GM18861 (cell line): Measurements from ENCODE around the gene DLEC1.
"Not testable (repeated sequence)": the region's sequence is repeated elsewhere in the genome, so short reads cannot be mapped to it uniquely, and the experiment has no call there.

ENCODE experiments used
- ATAC-seq: cut with Tn5 transposase; IDR thresholded peaks from one replicate; pipeline ENCODE4 v1.9.1; 2021; ENCODE audit not compliant: unreplicated experiment

The DLEC1 gene

DNA sequence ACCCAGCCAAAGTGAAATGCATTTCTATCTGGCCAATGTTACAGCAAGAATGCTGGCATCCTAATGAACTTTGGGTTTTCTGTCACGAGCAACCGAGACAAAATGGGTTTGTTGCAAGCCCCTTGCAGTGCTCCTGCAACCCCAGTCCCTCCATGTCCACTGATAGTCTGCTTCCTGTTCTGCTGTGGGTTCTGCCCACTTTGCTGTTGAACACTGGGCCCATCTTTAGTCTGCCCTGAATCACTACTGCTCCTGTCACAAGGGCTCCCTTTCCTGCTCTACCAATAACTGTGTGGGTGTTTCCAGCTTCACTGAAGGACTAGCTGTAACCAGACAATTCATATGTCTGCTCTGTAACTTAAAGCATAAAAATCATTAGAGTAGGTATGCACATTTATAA lies 113.6 kb downstream of the DLEC1 start:
- no peak for ATAC-seq

DNA sequence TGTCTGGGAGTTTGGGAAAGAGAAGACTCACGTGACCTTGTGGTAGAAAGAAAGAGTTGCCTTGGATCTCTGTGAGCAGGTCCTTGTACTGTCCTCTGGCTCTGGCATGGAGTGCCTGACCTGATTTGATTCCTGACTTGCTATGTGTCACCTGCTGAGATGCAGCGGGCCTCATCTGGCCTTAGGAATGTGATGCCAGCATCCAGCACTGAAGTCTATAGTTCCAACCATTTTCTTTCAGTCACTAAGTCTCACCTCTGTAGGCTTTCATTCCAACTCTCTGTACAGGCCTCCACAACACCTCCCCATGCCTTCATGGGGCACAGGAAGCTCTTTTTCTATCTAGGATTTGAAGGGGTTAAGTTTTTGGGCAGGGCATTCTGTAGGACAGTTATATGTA lies 114.2 kb downstream of the DLEC1 start:
- ATAC-seq: no peak

DNA sequence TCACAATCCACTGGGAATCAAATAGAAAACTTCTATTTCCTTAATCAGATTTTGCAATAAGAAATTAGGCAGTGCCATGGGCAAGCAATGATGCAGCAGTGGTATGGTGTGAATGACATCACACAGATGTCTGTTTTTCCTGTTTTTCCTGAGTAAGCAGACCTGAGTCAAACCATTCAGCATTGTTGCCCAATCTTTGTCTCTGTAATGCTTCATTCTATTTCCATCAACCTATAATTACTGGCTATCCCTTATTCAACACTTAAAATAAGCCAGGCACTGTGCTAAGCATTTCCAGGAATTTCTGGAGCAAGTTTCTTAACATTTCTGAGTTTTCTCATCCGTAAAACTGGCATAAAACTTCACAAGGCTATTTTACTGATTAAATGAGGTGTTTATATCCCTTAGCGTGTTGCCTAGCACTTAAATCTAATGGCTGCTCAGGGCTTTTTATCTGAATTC lies 115.1 kb downstream of the DLEC1 start:
- ATAC-seq: no peak

DNA sequence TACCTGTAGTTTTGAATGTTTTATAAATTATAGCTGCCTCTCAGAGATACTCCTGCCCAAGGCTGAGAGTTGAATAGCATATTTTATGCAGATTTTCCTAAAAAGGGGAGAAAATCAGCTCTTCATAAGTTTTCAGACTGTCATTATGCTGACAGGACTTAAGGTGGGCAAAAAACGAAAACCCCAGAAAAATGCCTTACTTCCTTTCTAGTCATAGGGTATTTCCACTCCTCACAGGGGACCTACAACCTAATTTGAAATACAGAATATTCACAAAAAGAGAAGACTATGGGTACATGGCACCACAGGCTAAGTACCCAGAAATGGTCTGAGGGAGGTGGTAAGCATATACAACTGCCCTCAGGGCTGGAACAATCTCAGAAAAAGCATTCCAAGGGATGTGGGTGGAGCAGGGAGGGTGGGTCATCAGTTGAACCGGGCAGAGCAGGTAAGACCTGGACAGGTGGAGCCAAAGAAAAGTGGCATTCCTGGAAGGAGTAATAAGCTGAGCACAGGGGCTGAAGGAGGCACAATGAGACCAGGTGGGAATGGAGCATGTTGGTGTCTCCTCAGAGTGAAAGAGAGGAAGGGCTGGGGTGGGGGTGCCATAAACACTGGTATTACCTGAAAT lies 115.7 kb downstream of the DLEC1 start:
- ATAC-seq: no peak

DNA sequence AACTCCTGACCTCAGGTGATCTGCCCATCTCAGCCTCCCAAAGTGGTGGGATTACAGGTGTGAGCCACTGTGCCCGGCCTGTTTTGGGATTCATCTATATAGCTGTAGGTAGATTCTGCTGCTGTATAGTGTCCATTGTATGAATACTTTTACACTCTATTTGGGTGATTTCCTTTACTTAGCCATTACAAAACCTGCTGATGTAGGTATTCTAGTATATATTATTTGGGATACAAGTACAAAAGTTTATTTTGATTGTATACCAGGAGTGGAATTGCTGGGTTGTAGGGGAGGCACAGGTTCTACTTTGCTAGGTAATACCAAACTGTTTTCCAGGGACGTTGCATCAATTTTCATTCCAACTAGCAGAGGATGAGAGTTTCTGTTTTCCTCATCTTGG lies 116.8 kb downstream of the DLEC1 start:
- no peak for ATAC-seq

DNA sequence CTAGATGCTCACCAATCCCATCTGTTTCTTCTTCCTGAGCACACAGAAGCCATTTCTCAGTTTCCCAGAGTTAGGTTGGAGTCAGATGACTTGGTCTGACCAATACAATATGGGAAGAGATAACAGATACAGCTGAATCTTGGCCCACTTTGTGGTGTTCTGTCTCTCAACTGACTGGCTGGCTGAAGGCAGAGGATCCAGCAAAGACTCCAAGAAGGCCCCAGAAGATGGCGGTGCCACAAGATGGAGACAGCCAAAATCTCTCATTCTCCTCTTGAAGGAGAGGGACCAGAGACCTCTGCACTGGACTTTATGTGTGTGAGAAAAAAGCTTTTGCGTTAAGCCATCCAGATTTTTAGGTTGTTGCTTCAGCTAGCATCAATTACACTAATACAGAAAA lies 118.1 kb downstream of the DLEC1 start:
- no peak for ATAC-seq

DNA sequence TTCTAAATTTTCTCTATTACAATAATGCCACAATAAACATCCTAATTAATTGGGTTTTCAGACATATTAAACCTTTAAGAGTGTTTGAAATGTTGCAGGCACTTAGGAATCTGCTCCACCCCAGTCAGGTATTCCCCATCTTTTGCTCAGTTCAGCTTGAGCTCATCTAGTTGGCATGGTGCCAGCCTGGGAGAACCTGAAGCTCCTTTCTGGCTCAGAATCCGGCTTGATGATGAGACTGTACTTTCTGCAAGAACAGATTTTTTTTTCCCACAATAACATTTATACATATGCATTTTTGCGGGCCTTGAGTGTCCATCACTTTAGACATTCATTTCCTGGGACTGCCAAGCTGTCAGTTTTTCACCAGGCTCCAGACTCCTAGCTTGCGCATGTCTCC lies 118.6 kb downstream of the DLEC1 start:
- no peak for ATAC-seq

DNA sequence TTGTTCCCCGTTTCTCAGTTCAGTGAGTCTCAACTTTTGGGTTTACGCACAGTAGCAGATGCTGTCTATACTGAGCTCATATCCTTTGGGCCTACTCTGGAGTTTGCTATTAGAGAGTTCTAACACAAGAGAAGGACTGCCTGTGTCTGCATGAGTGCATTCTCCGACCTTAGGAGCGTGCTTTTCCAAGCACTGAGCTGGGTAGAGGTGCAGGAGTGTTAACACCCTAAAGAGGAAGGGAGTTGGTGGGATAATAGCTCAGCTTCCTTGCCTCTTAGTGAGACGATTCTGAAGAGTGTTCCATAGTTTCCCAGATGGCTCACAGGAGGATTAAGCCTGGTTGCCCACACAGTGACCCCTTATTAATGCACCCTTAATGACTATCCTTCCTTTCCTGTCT lies 119.5 kb downstream of the DLEC1 start:
- ATAC-seq: no peak

DNA sequence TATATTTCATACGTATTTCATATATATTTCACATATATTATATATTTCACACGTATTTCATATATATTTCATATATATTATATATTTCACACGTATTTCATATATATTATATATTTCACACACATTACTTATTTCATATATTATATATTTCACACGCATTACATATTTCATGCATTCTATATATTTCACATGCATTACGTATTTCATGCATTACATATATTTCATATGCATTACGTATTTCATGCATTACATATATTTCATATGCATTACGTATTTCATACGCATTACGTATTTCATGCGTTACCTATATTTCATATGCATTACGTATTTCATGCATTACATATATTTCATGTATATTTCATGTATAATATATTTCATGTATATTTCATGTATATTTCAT lies 121.7 kb downstream of the DLEC1 start:
- ATAC-seq: not testable (repeated sequence)

DNA sequence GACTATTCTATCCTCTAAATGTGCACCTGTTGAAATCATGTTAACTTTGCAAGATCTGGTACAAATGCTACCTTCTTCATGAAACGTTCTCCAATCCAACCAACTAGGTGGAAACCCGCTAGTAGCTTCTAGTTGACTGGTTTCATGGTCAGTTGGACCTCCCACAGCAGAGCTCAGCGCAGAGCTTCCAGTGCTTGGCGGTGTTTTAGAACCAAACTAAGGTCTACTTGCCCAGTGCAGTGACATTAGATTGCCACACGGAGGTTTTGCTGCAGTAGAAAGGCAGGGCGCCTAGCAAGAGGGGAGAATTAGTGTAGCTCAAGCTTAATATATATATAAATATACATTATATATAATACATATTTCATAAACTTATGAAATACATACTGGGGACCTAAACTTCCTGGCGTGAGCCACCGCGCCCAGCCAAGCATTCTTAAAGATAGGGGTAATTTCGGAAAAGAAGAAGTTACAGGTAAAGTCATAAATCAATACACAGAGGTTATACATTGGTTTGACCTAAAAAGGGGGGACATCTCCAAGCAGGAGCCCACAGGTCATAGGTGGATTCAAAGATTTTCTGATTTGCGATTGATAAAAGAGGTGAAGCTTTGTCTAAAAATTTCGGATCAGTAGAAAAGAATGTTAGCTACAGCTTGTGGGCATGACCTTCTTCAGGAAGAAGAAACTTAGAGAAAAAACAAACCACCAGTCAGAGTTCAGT lies 124.3 kb downstream of the DLEC1 start:
- ATAC-seq: no peak

DNA sequence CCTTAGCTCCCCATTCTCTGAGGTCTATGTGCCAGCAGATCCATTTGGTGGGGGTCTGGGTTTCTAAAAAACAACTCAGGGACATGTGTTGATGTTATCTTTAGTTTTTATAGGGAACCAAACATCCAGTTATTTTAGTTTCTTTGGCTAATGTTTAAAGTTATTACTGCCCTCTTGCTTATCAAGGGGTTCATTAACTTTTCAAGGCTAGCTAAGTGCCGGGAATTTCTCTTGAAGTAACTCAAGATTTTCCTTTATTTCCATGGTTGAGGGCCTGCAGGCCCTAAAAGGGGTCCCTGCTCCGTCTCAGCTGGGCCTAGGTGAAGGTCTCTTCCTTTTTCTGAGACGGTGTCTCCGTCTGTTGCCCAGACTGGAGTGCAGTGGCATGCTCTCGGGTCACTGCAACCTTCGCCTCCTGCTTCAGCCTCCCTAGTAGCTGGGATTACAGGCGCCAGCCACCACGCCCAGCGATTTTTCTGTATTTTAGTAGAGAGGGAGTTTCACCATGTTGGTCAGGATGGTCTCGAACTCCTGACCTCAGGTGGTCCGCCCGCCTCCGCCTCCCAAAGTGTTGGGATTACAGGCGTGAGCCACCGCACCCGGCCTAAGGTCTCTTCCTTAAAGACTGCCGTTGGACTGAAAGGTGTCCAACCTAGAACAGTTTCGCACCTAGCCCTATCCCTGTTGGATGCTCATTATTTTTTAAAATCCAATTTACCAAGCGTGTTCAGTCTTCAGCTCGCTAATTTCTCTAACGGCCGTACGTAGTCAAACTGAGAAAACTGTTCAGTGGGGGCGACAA lies 125.0 kb downstream of the DLEC1 start:
- ATAC-seq: no peak

DNA sequence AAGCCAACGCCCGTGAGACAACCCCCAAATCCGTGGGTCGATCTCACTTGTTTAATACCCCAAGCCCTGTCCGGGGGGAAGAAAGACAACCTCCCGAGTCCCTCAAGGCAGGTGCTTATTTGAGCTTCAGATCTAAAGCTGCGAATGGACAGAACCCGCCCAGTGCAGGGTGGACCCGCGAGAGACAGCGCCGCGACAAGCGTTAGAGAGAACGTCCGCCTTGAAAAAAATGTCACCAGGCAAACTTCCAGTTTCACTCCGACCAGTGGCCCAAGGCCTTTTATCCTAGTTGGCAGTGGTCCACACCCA lies 125.6 kb downstream of the DLEC1 start:
- no peak for ATAC-seq

DNA sequence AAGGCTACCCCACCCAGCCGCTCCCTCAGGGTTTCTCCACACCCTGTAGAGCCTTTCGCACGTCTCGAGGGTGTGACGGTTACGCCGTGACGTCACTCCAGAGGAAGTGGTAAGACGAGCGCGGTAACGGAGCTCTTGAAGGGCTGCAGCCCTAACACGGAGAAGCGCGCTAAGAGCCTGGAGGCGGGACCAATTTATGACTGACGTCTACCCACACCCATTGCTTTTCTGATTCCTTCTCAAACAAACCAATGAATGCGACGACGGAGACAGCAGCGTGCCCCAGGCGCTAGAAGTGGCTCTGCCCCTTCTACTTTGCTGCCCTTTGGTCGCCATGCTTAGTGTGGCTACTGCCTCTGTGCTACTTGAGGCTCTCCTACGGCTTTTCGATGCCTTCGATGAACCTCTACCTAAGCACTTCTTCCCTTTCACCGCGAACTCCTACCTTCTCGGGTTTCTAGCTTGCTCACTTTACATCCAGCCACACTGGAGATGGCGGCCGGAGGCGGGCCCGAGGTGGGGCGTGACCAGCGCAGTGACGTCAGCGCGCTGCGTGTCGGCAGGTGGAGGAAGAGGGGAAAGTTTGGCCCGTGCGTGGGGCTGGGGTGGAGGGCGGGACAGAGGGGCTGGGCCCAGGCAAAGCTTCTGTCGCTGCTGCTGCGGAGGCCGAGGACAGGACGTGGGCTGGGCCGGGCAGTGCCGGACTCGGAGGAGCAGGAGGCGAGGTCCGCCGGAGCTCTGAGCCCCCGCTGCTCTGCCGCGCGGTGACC lies 126.1 kb downstream of the DLEC1 start, which contains the start of gene OXSR1:
Gene OXSR1, plus strand, starts transcription at position 586 of the 770 bp plus-strand sequence. CDS start 340 bp downstream, outside the sequence.
- peak; percentile 91 for ATAC-seq

DNA sequence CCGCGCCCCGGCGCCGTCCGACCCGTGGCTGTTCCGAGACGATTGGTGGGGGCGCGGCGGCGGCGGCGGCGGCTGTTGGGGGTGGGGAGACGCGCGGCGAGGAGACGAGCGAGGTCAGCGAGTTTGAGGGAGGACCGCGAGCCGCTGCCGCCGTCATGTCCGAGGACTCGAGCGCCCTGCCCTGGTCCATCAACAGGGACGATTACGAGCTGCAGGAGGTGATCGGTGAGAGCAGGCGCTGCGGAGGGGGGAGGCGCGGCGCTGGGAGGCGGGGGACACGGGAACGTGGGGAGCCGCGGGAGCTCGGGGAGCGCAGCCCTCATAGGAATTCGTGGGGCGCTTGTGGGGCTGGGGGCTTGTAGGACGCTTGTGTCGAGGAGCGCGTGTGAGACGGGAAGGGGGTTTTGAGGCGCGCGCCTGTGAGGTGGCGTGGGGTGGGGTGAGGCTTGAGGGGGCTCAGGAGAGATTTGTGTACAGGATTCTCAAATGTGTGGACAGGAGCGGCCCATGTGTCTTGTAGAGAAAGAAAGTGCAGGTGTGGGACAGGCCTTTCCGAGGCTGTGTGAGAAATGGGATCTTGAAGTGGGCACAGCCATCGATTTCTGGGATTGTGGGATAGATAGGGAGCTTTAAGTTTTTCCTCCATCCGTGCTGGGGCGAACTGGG lies 126.8 kb downstream of the DLEC1 start:
- no peak for ATAC-seq

DNA sequence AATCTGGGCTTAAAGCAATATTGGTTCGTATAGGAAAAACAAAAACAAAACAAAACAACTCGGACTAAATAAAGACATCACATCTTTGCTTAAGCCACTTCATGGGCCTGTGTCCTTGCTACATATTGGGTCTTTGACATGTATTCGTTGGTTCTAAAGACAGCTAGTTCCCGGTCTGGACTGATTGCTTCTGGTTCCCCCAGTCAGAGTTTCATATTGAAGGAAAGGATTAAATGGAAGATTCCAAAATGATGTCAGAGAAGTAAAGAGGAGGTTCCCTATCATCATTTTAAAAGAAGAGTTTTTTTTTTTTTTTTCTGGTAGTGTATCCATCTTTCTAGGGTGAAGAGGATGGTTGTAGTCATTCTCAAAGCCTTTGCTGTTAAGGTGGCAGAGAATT lies 128.6 kb downstream of the DLEC1 start:
- ATAC-seq: no peak

DNA sequence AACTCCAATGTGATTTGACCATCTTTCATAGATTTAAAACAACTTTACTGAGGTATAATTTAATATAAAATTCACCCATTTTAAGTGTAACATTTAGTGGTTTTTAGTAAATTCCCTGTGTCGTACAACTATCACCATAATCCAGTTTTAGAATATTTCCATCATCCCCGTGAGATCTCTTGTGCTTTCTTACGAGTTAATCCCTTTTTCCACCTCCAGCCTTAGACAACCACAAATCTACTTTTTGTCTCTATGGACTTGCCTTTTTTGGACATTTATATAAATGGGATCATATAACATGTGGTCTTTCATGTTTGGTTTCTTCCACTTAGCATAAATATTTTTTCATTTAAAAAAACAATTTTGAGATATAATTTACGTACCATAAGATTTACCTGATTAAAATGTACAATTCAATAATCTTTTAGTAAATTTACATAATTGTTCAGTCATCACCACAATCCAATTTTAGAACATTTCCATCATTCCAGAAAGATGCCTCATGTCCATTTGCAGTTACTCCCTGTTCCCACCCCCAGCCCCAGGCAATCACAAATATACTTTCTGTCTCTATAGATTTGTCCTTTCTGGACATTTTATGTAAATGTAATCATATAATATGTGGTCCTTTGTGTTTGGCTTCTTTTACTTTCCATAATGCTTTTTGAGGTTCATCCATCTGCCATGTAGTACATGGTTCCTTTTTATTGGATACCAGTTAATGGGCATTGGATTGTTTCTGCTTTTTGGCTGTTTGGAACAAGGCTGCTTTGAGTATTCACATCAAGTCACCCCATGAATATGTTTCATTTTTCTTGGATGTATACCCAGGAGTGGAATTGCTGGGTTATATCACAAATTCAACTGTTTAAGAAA lies 129.4 kb downstream of the DLEC1 start:
- no peak for ATAC-seq

DNA sequence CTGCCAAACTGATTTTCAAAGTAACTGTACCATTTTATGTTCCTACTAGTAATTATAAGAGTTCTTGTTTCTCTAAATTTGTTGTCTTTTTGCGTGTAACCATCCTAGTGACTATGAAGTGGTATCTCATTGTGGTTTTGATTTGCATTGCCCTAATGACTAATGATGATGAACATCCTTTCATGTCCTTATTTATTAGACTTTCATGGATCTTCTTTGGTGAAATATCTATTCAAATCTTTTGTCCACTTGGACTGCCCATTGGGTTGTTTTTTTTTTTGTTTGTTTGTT lies 130.0 kb downstream of the DLEC1 start:
- ATAC-seq: no peak

DNA sequence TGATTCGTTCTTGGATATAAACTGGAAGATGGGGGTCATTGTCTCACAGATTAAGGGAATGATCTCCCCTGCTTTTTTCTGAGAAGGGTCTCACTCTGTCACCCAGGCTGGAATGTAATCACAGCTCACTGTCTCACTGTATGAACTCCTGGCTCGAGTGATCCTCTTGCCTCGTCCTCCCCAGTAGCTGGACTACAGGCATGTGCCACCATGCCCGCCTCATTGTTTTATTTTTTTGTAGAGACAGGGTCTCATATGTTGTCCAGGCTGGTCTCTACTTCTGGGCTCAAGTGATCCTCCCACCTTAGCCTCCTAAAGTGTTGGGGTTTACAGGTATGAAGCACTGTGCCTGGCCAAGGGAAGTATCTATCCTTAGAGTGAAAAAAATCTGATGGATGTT lies 131.7 kb downstream of the DLEC1 start:
- ATAC-seq: no peak

DNA sequence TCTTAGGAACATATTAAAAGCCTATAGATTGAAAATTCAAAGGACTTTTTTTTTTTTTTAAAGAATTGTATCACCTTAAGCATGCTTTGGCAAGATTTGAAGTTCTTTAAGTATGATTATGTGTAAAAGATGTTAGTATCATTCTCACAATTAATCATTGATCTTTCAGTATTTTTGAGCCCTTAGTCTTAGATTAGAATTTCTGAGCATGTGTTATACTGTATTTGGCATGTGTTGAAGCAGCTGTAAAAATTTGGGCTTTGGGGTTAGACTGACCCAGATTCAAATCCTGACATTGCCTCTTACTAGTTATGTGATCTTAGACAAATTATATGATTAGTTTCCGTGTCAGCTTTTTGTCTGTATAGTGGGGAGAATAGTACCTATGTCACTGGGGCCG lies 132.6 kb downstream of the DLEC1 start:
- no peak for ATAC-seq
